CD4-positive, alpha-beta T cell treated with Interferon gamma for 1 hour (primary cell): Measurements from ENCODE around the gene ZNF800.

Experiments
- DNase-seq: peaks from one replicate; pipeline ENCODE4 v3.0.0-alpha.2; 2020

The ZNF800 gene

DNA sequence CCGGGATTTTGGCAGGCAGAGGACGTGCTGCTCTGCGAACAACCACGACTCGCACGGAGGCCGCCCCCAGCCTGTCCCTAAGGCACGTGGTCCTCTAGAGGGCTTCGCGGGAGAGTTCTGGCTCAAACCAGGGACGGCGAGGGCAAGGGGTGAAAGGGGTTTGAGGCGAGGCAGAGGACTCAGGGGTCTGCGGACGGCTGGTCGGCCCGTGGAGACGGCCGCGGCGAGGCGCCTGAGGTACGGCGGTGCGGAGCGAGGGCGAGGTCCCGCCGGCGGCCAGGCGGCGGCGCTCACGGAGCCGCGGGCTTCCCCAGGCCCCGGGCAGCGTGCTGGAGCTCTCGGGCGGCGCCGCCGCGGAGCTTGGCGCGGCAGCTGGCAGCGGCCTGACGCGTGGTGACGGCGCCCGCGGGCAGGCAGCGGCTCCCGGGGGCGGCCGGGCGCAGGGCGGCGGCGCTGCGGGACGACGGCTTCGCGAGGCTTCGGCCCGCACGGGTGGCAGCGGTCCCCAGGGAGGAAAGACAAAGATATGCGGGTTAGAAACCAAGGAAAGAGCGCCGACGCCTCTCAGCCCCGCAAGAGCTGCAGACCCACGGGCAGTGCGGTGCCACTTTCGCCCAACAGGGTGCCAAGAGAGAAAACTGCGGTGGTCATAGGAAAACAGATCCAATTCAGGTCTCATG, 44.8 kb downstream of the ZNF800 start:
- peak; percentile 68 for DNase-seq

DNA sequence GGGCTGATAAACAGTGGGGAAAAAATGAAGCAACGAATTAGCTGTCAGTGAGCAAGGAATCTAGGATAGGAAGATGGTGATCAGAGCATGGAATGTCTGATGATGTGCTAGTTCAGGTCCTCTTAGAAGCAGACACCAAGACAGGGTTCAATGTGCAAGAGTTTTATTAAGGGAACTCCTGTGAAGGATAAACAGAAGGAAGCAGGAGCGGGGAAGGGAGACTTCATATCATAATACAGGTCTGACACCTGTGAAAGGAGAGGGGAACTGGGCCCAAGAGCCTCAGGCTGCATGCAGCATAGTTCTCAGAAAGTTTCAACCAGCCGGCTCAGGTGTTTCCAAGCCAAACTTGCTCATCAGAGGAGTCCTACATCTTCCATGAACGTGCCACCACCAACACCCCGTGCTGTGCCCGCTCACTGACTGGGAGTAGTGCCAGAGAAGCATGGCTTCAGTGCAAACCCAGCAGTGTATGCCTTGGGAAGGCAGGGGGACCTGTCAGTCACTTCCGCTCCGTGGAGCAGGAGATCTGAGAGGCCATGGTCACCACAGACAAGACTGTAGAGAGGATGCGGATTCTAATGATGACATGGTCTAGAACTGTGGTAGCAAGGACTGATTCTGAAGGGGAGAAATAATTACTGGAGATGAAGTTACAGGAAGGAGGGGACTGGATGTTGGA, 45.8 kb downstream of the ZNF800 start:
- DNase-seq, result no peak

DNA sequence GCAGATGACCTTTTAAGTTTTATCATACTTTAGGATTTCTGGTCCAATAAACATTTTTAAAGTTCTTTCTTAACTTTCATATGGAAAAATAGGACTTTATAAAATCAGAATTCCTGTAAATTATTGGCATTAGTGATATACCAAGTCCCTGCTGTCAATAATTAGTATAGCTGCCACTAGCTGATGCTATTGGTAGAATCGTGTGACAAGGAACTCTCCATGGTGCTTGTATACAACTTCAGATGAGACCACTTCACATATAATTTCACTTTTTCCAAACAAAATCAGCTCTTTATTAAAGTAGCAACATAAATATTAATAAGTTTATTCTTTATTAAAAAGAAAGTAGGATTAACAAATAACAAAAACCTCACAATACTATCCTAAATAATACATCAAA, 49.9 kb downstream of the ZNF800 start:
- DNase-seq, result no peak

DNA sequence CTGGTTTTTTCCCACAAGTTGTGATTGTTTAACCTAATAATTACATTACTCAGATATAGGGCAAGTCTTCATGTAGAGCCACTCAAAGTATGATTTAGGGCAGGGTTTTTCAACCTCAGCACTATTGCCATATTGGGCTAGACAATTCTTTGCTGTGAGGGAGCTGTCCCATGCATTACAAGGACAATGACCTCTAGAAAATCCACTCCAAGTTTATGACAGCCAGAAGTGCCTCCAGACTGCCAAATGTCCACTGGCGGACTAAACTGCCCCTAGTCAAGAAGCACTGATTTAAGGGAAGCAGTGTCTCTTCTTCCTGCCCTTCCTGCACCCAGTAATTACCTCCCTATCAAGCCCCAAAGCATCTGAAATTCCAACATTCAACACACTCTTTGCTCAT, 54.4 kb downstream of the ZNF800 start:
- no peak for DNase-seq

DNA sequence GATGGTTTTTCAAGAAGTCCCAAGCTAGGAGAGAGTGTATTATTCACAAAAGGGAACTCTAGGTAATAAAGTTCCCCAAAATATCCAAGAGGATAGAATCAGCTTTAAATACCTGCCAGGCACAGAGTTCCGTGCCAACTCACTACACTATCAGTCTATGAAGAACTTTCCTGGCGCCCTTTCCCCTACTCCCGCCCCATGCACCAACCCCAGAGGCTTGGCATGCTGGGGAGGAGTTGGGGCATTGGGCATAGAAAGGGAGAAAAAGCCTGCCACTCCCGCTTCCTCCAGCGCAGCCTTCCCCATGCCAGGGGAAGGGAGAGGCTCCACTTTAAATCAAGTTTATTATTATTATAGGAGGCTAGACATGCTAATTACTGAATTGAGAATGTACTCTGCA, 54.9 kb downstream of the ZNF800 start:
- DNase-seq, result no peak

DNA sequence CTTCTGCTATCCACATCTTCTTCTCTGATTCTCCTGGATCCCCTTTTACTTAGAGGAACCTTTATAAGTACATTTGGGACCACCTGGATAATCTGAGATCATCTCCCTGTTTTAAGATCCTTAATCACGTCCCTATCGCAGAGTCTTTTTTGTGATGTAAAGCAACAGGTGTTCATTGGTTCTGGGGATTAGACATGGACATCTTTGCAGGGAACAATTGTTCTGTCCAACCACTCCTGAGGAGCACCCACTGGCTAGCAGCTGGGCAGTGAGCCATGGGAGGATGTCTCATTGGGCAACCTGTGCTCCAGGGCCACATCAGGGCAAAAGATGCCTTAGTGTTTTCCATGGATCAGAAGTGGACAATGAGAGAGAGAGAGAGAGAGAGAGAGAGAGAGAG, 56.0 kb downstream of the ZNF800 start:
- DNase-seq, result no peak

DNA sequence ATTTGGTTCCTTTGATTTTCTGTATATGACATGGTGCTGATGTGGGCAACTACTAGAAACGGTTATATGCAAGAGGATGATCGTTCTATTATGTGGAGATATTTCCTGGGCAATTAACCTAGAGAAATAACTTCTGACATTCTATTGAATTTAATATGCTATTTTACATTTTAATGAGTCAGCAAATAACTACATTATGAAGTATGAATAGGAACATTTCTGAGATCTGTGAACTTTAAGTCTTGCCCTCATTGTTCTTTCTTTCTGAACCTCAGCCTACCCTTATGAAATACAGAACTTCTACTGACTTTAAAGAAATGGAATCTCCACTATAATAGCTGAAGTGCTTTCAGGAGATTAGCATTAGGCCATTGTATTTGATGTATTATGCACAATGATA, 59.6 kb downstream of the ZNF800 start:
- no peak for DNase-seq

DNA sequence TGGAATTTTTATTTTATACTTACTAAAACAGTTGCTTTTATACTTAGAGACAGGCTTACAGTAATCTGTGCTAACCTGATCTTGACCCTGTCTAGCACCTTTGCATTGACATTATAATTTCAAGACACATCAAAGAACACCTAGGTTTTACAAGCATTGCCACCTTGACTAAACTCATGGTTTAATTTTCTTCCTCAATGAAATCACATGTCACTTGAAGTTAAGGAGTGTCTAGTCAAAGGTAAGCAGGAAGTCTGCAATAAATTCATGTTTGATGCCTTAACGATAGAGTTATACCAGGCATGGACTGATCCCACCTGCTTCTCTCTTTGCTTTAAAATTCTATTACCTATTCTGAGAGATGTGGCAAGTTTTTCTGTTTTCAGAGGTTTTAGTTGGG, 62.4 kb downstream of the ZNF800 start:
- no peak for DNase-seq

DNA sequence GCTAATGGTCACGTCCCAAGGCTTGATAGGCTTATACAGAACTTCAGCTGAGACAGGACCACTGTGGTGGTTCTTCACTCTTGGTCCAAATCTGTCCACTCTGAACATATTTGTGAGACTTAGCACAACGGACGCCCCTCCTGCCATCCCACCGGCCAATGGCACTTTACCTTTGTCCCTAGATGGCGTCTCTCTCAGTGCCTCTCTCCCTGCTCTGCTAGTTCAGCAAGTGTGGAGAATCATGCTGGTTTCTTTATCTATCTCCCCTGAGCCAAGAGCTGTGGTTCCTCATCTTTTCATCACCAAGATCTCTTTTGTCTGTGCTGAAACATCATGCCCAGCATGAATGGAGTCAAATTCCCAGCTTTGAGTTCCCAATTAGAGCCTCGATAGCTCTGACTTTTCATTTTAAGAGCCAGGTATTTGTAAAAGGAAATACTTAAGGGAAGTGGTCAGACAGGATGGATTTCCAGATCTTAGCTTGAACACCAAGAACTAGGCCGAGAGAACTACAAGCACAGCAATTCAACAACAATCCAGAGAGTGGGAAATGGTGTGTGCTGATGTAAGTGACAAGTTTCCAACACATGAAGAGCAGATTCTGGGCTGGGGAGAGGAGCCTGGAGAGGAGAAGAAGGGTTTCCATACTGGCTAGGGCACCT, 69.5 kb downstream of the ZNF800 start:
- no peak for DNase-seq

DNA sequence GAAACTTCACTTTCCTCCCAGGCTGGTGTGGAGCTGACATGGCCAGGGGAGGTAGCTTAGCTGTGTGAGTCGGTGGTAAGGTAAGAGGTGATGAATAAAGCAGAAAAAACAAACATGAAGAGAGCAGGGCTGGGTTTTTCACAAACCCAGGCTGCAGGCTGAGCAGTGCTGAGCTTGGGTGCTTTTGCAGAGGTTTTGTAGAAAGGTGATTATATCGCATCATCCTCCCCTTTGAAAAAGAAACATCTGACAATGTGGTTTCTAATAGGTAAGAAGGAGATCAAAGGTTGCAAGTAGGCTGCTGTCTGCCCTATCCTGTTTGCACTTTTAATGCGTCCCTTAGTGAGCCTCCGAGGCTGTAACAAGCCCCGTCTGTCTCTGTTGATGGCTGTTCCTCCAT, 70.2 kb downstream of the ZNF800 start:
- no peak for DNase-seq

DNA sequence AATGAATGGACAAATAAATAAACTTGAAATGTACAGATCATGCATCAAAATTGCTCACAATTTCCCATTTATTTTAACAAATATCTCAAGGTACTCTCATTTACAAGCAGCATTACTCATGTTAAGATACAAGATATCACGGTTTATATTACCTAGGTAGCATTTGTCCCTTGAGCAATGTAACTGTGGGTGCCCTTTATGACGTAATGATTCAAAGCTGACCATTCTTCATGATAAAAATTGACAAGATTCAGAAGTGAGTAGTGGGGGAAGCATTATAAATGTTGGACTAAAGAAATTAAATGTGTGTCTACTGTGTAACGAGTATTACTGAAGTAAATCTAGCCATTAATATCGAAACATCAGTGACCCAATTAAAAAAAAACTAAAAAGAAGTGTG, 71.5 kb downstream of the ZNF800 start:
- no peak for DNase-seq
